Neural crest cell (in vitro differentiated cells): Measurements from ENCODE around the gene SORCS2. TPM values are rescaled to one million over a fixed set of nuclear protein-coding genes. Genes with fewer than 3 reads are reported as not detected.

Experiments
- DNase-seq: peaks from one replicate; pipeline ENCODE4 v3.0.0; 2021; ENCODE audit warnings: low read depth, mixed read lengths, low spot score
- H3K27ac Mint-ChIP-seq: one replicate; pipeline ENCODE4 v1.8.0; 2021; ENCODE audit warnings: mild to moderate bottlenecking, mixed read lengths; ENCODE audit not compliant: unreplicated experiment
- H3K27me3 Mint-ChIP-seq: 2 replicates; pipeline ENCODE4 v1.8.0; 2021; ENCODE audit warnings: low read depth, mild to moderate bottlenecking, mixed read lengths
- H3K36me3 Mint-ChIP-seq: 2 replicates; pipeline ENCODE4 v1.8.0; 2021; ENCODE audit warnings: low read depth, mild to moderate bottlenecking, mixed read lengths
- H3K4me1 Mint-ChIP-seq: 2 replicates; pipeline ENCODE4 v1.8.0; 2021; ENCODE audit warnings: mixed read lengths
- H3K4me3 Mint-ChIP-seq: one replicate; pipeline ENCODE4 v1.8.0; 2021; ENCODE audit warnings: mild to moderate bottlenecking, mixed read lengths
- H3K9me3 Mint-ChIP-seq: 2 replicates; pipeline ENCODE4 v1.8.0; 2021; ENCODE audit warnings: mixed read lengths
- total RNA-seq: library from RNA; stranded (reverse); gene quantifications from 2 replicates; pipeline ENCODE4 v1.2.1, GENCODE V29; 2021
- TF ChIP-seq, protein P1 (sequence below): fragments of 200-600 bp; sonication (generic); conservative IDR thresholded peaks from 2 replicates; pipeline ENCODE4 v1.5.0; 2021; ENCODE audit warnings: antibody characterized with exemption, mild to moderate bottlenecking

The SORCS2 gene
- total RNA-seq, 1 donor from 2014 or later: 1.1 TPM

DNA sequence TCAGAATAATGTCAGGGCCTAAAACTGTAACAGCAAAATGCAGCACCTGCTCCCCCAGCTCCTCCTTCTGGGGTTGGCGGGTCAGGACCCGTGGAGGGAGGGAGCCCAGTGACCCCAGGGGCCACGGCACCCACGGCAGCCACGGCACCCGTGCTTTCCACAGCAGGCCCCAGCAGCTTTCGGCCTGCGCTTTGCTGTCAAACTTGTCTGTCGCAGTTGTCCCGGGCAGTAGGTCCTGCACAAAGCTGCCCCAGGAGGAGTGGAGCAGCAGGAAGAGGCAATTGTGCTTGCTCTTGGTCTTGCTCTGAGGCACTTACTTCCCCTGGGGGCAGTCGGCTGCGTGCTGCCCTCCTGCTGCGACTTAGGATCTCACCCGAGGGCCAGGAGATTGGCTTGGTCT lies 563.7 kb downstream of the SORCS2 start:
- Mint-ChIP-seq H3K36me3 (no peaks in the 10 kb centered on the region), H3K4me1 (peaks cover 15% of the 10 kb centered on the region), H3K4me3 (no peak overlapping the region), H3K9me3 (no peaks in the 10 kb centered on the region), H3K27me3 (peaks cover 2% of the 10 kb centered on the region), H3K27ac (no peak overlapping the region)
- TF ChIP-seq, protein P1, sequence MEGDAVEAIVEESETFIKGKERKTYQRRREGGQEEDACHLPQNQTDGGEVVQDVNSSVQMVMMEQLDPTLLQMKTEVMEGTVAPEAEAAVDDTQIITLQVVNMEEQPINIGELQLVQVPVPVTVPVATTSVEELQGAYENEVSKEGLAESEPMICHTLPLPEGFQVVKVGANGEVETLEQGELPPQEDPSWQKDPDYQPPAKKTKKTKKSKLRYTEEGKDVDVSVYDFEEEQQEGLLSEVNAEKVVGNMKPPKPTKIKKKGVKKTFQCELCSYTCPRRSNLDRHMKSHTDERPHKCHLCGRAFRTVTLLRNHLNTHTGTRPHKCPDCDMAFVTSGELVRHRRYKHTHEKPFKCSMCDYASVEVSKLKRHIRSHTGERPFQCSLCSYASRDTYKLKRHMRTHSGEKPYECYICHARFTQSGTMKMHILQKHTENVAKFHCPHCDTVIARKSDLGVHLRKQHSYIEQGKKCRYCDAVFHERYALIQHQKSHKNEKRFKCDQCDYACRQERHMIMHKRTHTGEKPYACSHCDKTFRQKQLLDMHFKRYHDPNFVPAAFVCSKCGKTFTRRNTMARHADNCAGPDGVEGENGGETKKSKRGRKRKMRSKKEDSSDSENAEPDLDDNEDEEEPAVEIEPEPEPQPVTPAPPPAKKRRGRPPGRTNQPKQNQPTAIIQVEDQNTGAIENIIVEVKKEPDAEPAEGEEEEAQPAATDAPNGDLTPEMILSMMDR: no peak
- DNase-seq: no peak

DNA sequence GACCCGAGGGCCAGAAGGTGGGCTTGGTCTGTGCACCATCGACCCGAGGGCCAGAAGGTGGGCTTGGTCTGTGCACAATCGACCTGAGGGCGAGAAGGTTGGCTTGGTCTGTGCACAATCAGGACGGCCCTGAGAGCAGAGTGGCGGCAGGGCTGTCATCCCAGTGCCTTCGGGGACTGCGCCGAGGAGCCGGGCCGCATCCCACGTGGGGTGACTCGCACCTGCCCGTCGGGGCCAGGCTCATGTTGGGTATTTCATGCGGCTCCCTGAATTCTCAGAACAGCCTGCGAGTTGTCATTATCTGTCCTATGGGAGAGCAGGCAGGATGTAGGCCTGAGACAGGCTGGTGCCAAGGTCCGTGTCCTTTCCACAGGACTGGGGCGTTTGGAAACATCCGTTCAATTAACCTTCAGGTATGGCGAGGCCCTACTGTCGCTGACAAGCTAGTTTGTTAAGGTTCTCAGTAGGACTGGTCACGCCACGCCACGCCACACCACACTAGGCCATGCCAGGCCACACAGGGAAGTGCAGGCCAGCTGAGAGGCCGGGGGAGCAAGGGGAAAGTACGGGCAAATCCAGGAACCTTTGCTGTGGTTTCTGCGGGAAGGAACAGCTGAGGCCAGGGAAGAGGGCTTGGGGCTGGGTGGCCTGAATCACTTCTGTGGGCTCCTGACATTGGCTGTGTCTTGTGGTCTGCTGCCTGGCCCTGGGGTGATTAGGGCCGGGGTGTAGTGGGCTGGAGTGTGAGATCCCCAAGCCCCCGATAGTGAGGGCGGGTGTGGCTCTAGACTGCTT lies 564.4 kb downstream of the SORCS2 start:
- Mint-ChIP-seq H3K27ac (no peak overlapping the region), H3K27me3 (peaks cover 2% of the 10 kb centered on the region), H3K36me3 (peaks cover 4% of the 10 kb centered on the region), H3K4me1 (peaks cover 19% of the 10 kb centered on the region), H3K4me3 (no peak overlapping the region), H3K9me3 (no peaks in the 10 kb centered on the region)
- no peak for DNase-seq
- TF ChIP-seq, protein P1: no peak

DNA sequence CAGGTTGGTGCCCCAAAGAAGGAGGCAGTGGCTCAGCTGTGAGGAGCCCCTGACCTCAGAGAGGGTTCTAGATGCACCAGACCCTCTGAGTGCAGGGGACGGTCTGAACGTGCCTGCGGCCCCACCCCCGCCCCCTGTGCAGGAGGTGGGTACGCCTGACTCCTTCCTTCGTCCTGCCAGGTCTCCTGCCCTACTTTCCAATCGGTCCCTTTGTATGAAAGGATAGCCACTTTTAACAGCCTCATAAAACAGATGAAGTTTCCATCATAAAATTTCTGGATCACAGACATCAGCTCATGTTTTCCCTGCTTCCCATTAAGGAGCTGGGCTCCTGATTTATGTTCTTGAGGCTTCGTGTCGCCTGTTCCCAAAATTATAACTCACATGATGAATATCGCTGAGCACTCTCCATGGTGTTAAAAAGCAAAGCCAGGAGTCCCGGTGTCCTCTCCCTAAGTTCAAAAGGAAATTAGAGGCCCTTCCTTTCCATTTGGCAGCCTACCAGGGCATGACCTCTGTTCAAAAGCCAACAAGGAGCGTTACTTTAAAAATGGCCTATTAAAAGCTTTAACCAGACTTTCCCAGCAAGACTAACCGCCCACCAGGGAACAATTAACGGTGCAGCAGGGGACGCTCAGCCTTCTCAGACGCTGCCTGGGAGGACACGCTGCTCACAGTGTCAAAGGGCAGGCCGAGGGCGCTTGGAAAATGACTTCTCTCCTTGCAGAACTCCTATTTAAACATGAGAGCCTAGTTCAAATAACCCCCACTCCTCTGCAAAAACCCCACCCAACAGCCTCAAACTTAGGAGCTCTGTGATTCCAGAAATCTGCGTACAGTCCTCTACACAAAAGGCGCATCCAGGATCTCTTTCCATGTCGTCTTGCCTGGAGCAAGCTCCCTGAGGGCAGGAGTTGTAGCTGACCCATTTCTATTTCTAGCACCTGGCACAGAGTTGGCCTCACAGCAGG lies 565.4 kb downstream of the SORCS2 start:
- TF ChIP-seq, protein P1: no peak
- Mint-ChIP-seq H3K36me3 (peaks cover 4% of the 10 kb centered on the region), H3K4me1 (peaks cover 20% of the 10 kb centered on the region), H3K27ac (peak overlapping the region; percentile 60), H3K27me3 (peaks cover 2% of the 10 kb centered on the region), H3K4me3 (peak overlapping the region; percentile 17), H3K9me3 (no peaks in the 10 kb centered on the region)
- DNase-seq: peak; percentile 22

DNA sequence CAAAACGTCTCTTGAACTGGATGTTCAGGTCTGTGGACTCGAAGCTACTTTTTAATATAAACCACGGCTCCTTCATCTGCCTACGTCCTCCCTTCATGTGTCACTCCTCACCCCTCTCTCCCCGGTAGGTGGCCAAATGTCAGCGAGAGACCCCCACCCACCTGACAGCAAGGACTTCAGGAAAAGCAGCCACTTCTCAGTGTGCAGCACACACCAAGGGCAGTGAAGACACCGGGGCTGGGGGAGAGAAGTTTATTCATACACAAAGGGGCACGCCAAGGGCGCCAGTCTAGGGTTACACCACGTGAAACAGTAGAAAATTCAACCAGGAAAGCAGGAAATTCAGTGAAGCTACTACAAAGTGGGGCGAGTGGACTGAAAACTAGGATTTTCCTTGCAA lies 566.1 kb downstream of the SORCS2 start:
- Mint-ChIP-seq H3K4me1 (peaks cover 20% of the 10 kb centered on the region), H3K9me3 (no peaks in the 10 kb centered on the region), H3K36me3 (peaks cover 4% of the 10 kb centered on the region), H3K27me3 (peaks cover 2% of the 10 kb centered on the region), H3K4me3 (no peak overlapping the region), H3K27ac (no peak overlapping the region)
- no peak for DNase-seq
- TF ChIP-seq, protein P1: no peak

DNA sequence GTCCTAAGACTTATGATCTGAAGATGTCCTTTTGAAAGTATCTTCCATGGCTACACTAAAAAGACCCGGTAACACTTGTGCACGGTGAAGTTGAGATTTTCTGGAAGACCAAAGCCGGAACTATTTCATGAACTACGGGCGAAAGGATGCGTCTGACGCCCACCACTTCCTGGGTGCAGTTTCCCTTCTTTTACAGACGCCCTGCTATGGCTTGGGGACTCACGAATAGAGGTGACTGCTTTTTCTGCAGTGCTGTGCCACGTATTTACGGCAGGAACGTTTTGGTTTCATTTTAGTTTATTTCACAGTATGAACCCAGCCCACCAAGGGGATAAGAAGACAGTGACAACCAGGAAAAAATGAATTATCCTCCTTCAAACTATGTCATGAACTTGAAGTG lies 566.9 kb downstream of the SORCS2 start:
- no peak for DNase-seq
- Mint-ChIP-seq H3K27ac (no peak overlapping the region), H3K9me3 (no peaks in the 10 kb centered on the region), H3K27me3 (peaks cover 2% of the 10 kb centered on the region), H3K36me3 (peaks cover 4% of the 10 kb centered on the region), H3K4me1 (peaks cover 20% of the 10 kb centered on the region), H3K4me3 (no peak overlapping the region)
- TF ChIP-seq, protein P1: no peak
